Tibial artery (tissue), 4 donors: Measurements from ENCODE around the gene CASR.

Source experiments
- DNase-seq, 2 donors: peaks; one replicate each; pipeline ENCODE4 v3.0.0-alpha.2; 2019
- H3K27ac ChIP-seq, 2 donors: fragments of 200-600 bp; sonication (generic) in 1 of 2; 1 replicate in 1 of 2; 2 replicates in 1 of 2; pipeline ENCODE4 v1.5.1; 2018 to 2019; ENCODE audit warnings: mild to moderate bottlenecking in 1 of 2
- H3K27me3 ChIP-seq, 2 donors: fragments of 200-600 bp; sonication (generic) in 1 of 2; one replicate each; pipeline versions ENCODE4 v1.5.1 to v1.6.0; 2016 to 2019
- H3K36me3 ChIP-seq, 3 donors: fragments of 200-600 bp; sonication (generic) in 2 of 3; one replicate each; pipeline ENCODE4 v1.5.1; 2016 to 2019; ENCODE audit warnings: mild to moderate bottlenecking in 2 of 3
- H3K4me1 ChIP-seq, 4 donors: fragments of 200-600 bp; sonication (generic) in 2 of 4; 1 replicate in 3 of 4; 2 replicates in 1 of 4; pipeline ENCODE4 v1.5.1; 2016 to 2019
- H3K4me3 ChIP-seq, 2 donors: fragments of 200-600 bp; sonication (generic) in 1 of 2; 1 replicate in 1 of 2; 2 replicates in 1 of 2; pipeline ENCODE4 v1.5.1; 2018 to 2019; ENCODE audit warnings: mild to moderate bottlenecking in 2 of 2
- H3K9me3 ChIP-seq, 3 donors: fragments of 200-600 bp; sonication (generic) in 1 of 3; one replicate each; pipeline ENCODE4 v1.5.1; 2016 to 2019
- CTCF ChIP-seq, 2 experiments: fragments of 200-600 bp in 1 of 2; fragments of 450-650 bp in 1 of 2; IDR thresholded peaks; one replicate each; pipeline ENCODE4 v1.5.1; 2017 to 2019; ENCODE audit warnings: antibody characterized with exemption in 2 of 2, mild to moderate bottlenecking in 1 of 2, moderate library complexity in 1 of 2
- intact Hi-C: fragments of 100-400 bp; cut with DNase I; formaldehyde crosslinking; loops from one replicate; pipeline ENCODE4 v1.15.0; 2023; ENCODE audit warnings: low total_unique reads

CASR gene

GRCh38 chr3:122253581-122253980 lies 70.1 kb downstream of the CASR start:
- no peaks in the 10 kb centered on the region for H3K4me1 ChIP-seq
- TF ChIP-seq CTCF (IDR thresholded peaks at IDR 0.05): no peak
- intact Hi-C loops: no loop called here
- H3K27me3 ChIP-seq: no peaks in the 10 kb centered on the region
- no peak overlapping the region for H3K4me3 ChIP-seq
- no peak overlapping the region for H3K27ac ChIP-seq
- no peaks in the 10 kb centered on the region for H3K36me3 ChIP-seq
- DNase-seq: no peak
- no peaks in the 10 kb centered on the region for H3K9me3 ChIP-seq

- intact Hi-C loops: no loop called here
- Histone ChIP-seq H3K4me3 (no peak overlapping the region), H3K36me3 (no peaks in the 10 kb centered on the region), H3K27ac (no peak overlapping the region), H3K27me3 (no peaks in the 10 kb centered on the region), H3K9me3 (no peaks in the 10 kb centered on the region), H3K4me1 (no peaks in the 10 kb centered on the region)
- TF ChIP-seq CTCF (IDR thresholded peaks at IDR 0.05): no peak
- DNase-seq: no peak
Measured at GRCh38 chr3:122255757-122256439, 72.4 kb downstream of the CASR start.

- intact Hi-C loops: no loop called here
- DNase-seq: no peak
- no peak overlapping the region for H3K4me3 ChIP-seq
- no peaks in the 10 kb centered on the region for H3K9me3 ChIP-seq
- H3K4me1 ChIP-seq: no peaks in the 10 kb centered on the region
- TF ChIP-seq CTCF (IDR thresholded peaks at IDR 0.05): no peak
- no peak overlapping the region for H3K27ac ChIP-seq
- no peaks in the 10 kb centered on the region for H3K36me3 ChIP-seq
- peaks cover 0 to 7% of the 10 kb centered on the region in 2 donors for H3K27me3 ChIP-seq
Measured at GRCh38 chr3:122257644-122258364, 74.3 kb downstream of the CASR start.

GRCh38 chr3:122258757-122259371 lies 75.4 kb downstream of the CASR start:
- Histone ChIP-seq H3K4me1 (no peaks in the 10 kb centered on the region), H3K9me3 (no peaks in the 10 kb centered on the region), H3K36me3 (no peaks in the 10 kb centered on the region), H3K27ac (no peak overlapping the region), H3K4me3 (no peak overlapping the region), H3K27me3 (peaks cover 0 to 7% of the 10 kb centered on the region in 2 donors)
- intact Hi-C loops: no loop called here
- TF ChIP-seq CTCF (IDR thresholded peaks at IDR 0.05): peak; percentile 26 to 33
- peak; percentile 58 to 69 for DNase-seq

- intact Hi-C loops: no loop called here
- TF ChIP-seq CTCF (IDR thresholded peaks at IDR 0.05): no peak
- no peaks in the 10 kb centered on the region for H3K4me1 ChIP-seq
- H3K27me3 ChIP-seq: peaks cover 0 to 7% of the 10 kb centered on the region in 2 donors
- no peak for DNase-seq
- no peaks in the 10 kb centered on the region for H3K9me3 ChIP-seq
- H3K27ac ChIP-seq: no peak overlapping the region
- H3K4me3 ChIP-seq: no peak overlapping the region
- no peaks in the 10 kb centered on the region for H3K36me3 ChIP-seq
Measured at GRCh38 chr3:122260206-122260605, 76.7 kb downstream of the CASR start.
